KMS-11 (cell line): Measurements from ENCODE around the gene TCP11L1.

Experiments
- H2AFZ ChIP-seq: fragments of 200-600 bp; sonication (generic); 2 replicates; pipeline ENCODE4 v1.6.1; 2016; ENCODE audit warnings: antibody characterized with exemption, mixed run types, low read depth
- H3K27ac ChIP-seq: fragments of 200-600 bp; sonication (generic); 2 replicates; pipeline ENCODE4 v1.6.1; 2016; ENCODE audit warnings: mild to moderate bottlenecking, mixed run types
- H3K27me3 ChIP-seq: fragments of 200-600 bp; sonication (generic); 2 replicates; pipeline ENCODE4 v1.6.1; 2017; ENCODE audit warnings: mild to moderate bottlenecking, low read depth, mixed run types, moderate library complexity; ENCODE audit not compliant: insufficient read depth
- H3K36me3 ChIP-seq: fragments of 200-600 bp; sonication (generic); 2 replicates; pipeline ENCODE4 v1.6.1; 2017; ENCODE audit warnings: mild to moderate bottlenecking, mixed run types; ENCODE audit not compliant: insufficient read depth
- H3K4me1 ChIP-seq: fragments of 200-600 bp; sonication (generic); 2 replicates; pipeline ENCODE4 v1.6.1; 2016; ENCODE audit warnings: mild to moderate bottlenecking, low read depth, mixed run types; ENCODE audit not compliant: poor library complexity, severe bottlenecking
- H3K4me2 ChIP-seq: fragments of 200-600 bp; sonication (generic); 2 replicates; pipeline ENCODE4 v1.7.0; 2016; ENCODE audit warnings: mild to moderate bottlenecking, mixed run types
- H3K4me3 ChIP-seq: fragments of 200-600 bp; sonication (generic); IDR thresholded peaks from 2 replicates; pipeline ENCODE4 v1.6.1; 2017; ENCODE audit warnings: low read depth, low read length, mixed read lengths; ENCODE audit not compliant: insufficient read depth
- H3K79me2 ChIP-seq: fragments of 200-600 bp; sonication (generic); 2 replicates; pipeline ENCODE4 v1.6.1; 2016; ENCODE audit warnings: low read depth, mixed run types; ENCODE audit not compliant: insufficient read depth
- H3K9ac ChIP-seq: fragments of 200-600 bp; sonication (generic); 2 replicates; pipeline ENCODE4 v1.6.1; 2016; ENCODE audit warnings: mild to moderate bottlenecking, mixed run types
- H4K20me1 ChIP-seq: fragments of 200-600 bp; sonication (generic); 2 replicates; pipeline ENCODE4 v1.6.1; 2016; ENCODE audit warnings: mild to moderate bottlenecking, mixed run types; ENCODE audit not compliant: insufficient read depth
- CTCF ChIP-seq: fragments of 200-600 bp; sonication (generic); conservative IDR thresholded peaks from 2 replicates; pipeline ENCODE4 v1.6.1; 2017; ENCODE audit warnings: low read depth, mild to moderate bottlenecking, antibody characterized with exemption, low read length, moderate library complexity, mixed read lengths

TCP11L1 gene

GRCh38 chr11:33094157-33094556, 54.8 kb downstream of the TCP11L1 start:
- Histone ChIP-seq H3K27me3 (no peaks in the 10 kb centered on the region), H3K79me2 (no peaks in the 10 kb centered on the region), H3K4me2 (no peak overlapping the region)

GRCh38 chr11:33103836-33104235, 64.5 kb downstream of the TCP11L1 start:
- Histone ChIP-seq H3K36me3 (no peaks in the 10 kb centered on the region), H2AFZ (no peak overlapping the region), H3K4me3 (no peak overlapping the region), H3K9ac (no peak overlapping the region), H3K4me2 (no peak overlapping the region), H3K79me2 (no peaks in the 10 kb centered on the region), H4K20me1 (no peaks in the 10 kb centered on the region), H3K27ac (no peak overlapping the region), H3K4me1 (no peaks in the 10 kb centered on the region), H3K27me3 (no peaks in the 10 kb centered on the region)
- TF ChIP-seq CTCF: no peak

More at GRCh38 chr11:33094157-33094556, 54.8 kb downstream of the TCP11L1 start:
- TF ChIP-seq CTCF: no peak
- Histone ChIP-seq H4K20me1 (no peaks in the 10 kb centered on the region), H3K4me1 (no peaks in the 10 kb centered on the region), H3K27ac (no peak overlapping the region), H3K4me3 (no peak overlapping the region), H2AFZ (no peak overlapping the region), H3K9ac (no peak overlapping the region), H3K36me3 (no peaks in the 10 kb centered on the region)

- Histone ChIP-seq H3K4me3 (no peak overlapping the region), H2AFZ (no peak overlapping the region), H3K4me2 (no peak overlapping the region)
Measured at GRCh38 chr11:33109294-33109895, 70.0 kb downstream of the TCP11L1 start.

GRCh38 chr11:33110083-33110482, 70.7 kb downstream of the TCP11L1 start:
- no peak overlapping the region for H3K27ac ChIP-seq
- H3K4me2 ChIP-seq: no peak overlapping the region
- H2AFZ ChIP-seq: no peak overlapping the region
- H3K36me3 ChIP-seq: no peaks in the 10 kb centered on the region
- no peaks in the 10 kb centered on the region for H3K27me3 ChIP-seq
- H3K9ac ChIP-seq: no peak overlapping the region
- no peak overlapping the region for H3K4me3 ChIP-seq
- no peaks in the 10 kb centered on the region for H3K4me1 ChIP-seq
- no peaks in the 10 kb centered on the region for H3K79me2 ChIP-seq
- H4K20me1 ChIP-seq: no peaks in the 10 kb centered on the region
- TF ChIP-seq CTCF: no peak

More at GRCh38 chr11:33109294-33109895, 70.0 kb downstream of the TCP11L1 start:
- Histone ChIP-seq H3K79me2 (no peaks in the 10 kb centered on the region), H3K27ac (no peak overlapping the region), H4K20me1 (no peaks in the 10 kb centered on the region), H3K27me3 (no peaks in the 10 kb centered on the region), H3K36me3 (no peaks in the 10 kb centered on the region), H3K4me1 (no peaks in the 10 kb centered on the region), H3K9ac (no peak overlapping the region)
- TF ChIP-seq CTCF: no peak
